Endothelial cell of umbilical vein (primary cell): Measurements from ENCODE around the gene TEX22. TPM values are rescaled to one million over a fixed set of nuclear protein-coding genes. Genes with fewer than 3 reads are reported as not detected.

Experiments
- BruUV-seq: library from RNA; stranded (reverse); fragments of 400-500 nt; replicated peaks from 2 replicates; lab custom pipeline; 2021; lab: Mats Ljungman, UMichigan
- CTCF ChIA-PET: fragments of 300-600, 350-600 bp; sonication (Branson Sonifier 250); formaldehyde crosslinking; loops from one replicate; lab custom pipeline; 2021; ENCODE audit warnings: antibody characterized with exemption, inconsistent platforms; lab: Charles Lee
- POLR2A ChIA-PET: fragments of 300-600, 350-600 bp; sonication (Branson Sonifier 250); formaldehyde crosslinking; loops from one replicate; lab custom pipeline; 2021; ENCODE audit warnings: antibody characterized with exemption, inconsistent platforms; lab: Charles Lee
- DNase-seq: peaks from one replicate; pipeline ENCODE4 v3.0.0-alpha.2; 2011; ENCODE audit warnings: low read depth, low spot score
- FAIRE-seq: peaks from 2 replicates; lab custom pipeline; 2011; peaks lifted over from hg19 to GRCh38; lab: Jason Lieb, UNC
- H2AFZ ChIP-seq: 2 replicates; pipeline ENCODE4 v1.6.0; 2012; ENCODE audit warnings: low read depth, low read length, control low read depth, inconsistent platforms
- H3K27ac ChIP-seq: 2 replicates; pipeline ENCODE4 v1.5.1; 2011; ENCODE audit warnings: low read depth, mild to moderate bottlenecking, control low read depth, low read length, moderate library complexity; ENCODE audit not compliant: insufficient read depth
- H3K27me3 ChIP-seq, 2 experiments: 2 replicates each; pipeline versions ENCODE4 v1.6.0 to v1.6.1; 2011; ENCODE audit warnings: low read length in 2 of 2, mixed read lengths in 1 of 2; ENCODE audit not compliant: control insufficient read depth in 2 of 2, insufficient read depth in 2 of 2
- H3K36me3 ChIP-seq, 2 experiments: 2 replicates in 1 of 2; 3 replicates in 1 of 2; pipeline ENCODE4 v1.5.1; 2011; ENCODE audit warnings: low read length in 2 of 2, mild to moderate bottlenecking in 1 of 2, moderate library complexity in 1 of 2; ENCODE audit not compliant: control insufficient read depth in 2 of 2, insufficient read depth in 2 of 2; ENCODE audit errors: extremely low read depth in 1 of 2
- H3K4me1 ChIP-seq: 3 replicates; pipeline ENCODE4 v1.5.1; 2011; ENCODE audit warnings: mild to moderate bottlenecking, low read length; ENCODE audit not compliant: control insufficient read depth, insufficient read depth; ENCODE audit errors: extremely low read depth
- H3K4me2 ChIP-seq: 2 replicates; pipeline ENCODE4 v1.6.1; 2011; ENCODE audit warnings: low read length, control low read depth, mixed read lengths; ENCODE audit not compliant: insufficient read depth
- H3K4me3 ChIP-seq, 3 experiments: fragments of 200-600 bp in 1 of 3; sonication (generic), shearing (Covaris generic) in 1 of 3; replicated peaks in 1 of 3; 2 replicates each; pipeline ENCODE4 v1.5.1; 2011 to 2016; ENCODE audit warnings: control low read depth in 3 of 3, low read length in 3 of 3, mild to moderate bottlenecking in 2 of 3, inconsistent platforms in 1 of 3, low read depth in 1 of 3, moderate library complexity in 1 of 3; ENCODE audit not compliant: insufficient read depth in 1 of 3
- H3K79me2 ChIP-seq: 2 replicates; pipeline ENCODE4 v1.6.0; 2012; ENCODE audit warnings: low read length, inconsistent platforms; ENCODE audit not compliant: control insufficient read depth, insufficient read depth
- H3K9ac ChIP-seq: replicated peaks from 2 replicates; pipeline ENCODE3; 2011; ENCODE audit warnings: low read length, control low read depth; ENCODE audit not compliant: insufficient read depth; ENCODE audit errors: extremely low read depth
- H3K9me1 ChIP-seq: replicated peaks from 3 replicates; pipeline ENCODE4 v1.6.0; 2011; ENCODE audit warnings: mild to moderate bottlenecking, low read length; ENCODE audit not compliant: control insufficient read depth, insufficient read depth; ENCODE audit errors: extremely low read depth
- H3K9me3 ChIP-seq: replicated peaks from 2 replicates; pipeline ENCODE4 v1.5.1; 2012; ENCODE audit warnings: low read length, inconsistent platforms; ENCODE audit not compliant: control insufficient read depth, insufficient read depth
- H4K20me1 ChIP-seq: replicated peaks from 2 replicates; pipeline ENCODE3; 2011; ENCODE audit warnings: mild to moderate bottlenecking, low read length; ENCODE audit not compliant: control insufficient read depth, insufficient read depth; ENCODE audit errors: extremely low read depth
- CTCF ChIP-seq, 2 donors: IDR thresholded peaks; 1 replicate in 1 of 2; 2 replicates in 1 of 2; pipeline ENCODE4 v1.5.1; 2011; ENCODE audit warnings: low read length in 2 of 2, mild to moderate bottlenecking in 2 of 2, moderate library complexity in 2 of 2, control low read depth in 1 of 2, inconsistent platforms in 1 of 2, low read depth in 1 of 2; ENCODE audit not compliant: insufficient read depth in 1 of 2; ENCODE audit errors: extremely low read depth in 1 of 2
- EZH2 ChIP-seq: IDR thresholded peaks from 2 replicates; pipeline ENCODE4 v1.6.1; 2012; ENCODE audit warnings: borderline replicate concordance, low read depth, mild to moderate bottlenecking, moderate library complexity, low read length, inconsistent platforms; ENCODE audit not compliant: severe bottlenecking
- FOS ChIP-seq: IDR thresholded peaks from 2 replicates; pipeline ENCODE4 v1.6.1; 2011; ENCODE audit warnings: mild to moderate bottlenecking, low read length, moderate library complexity, borderline replicate concordance; ENCODE audit not compliant: insufficient read depth
- GATA2 ChIP-seq: IDR thresholded peaks from 2 replicates; pipeline ENCODE4 v1.7.0; 2011; ENCODE audit warnings: low read depth, mild to moderate bottlenecking, moderate library complexity, mixed read lengths, low read length; ENCODE audit not compliant: insufficient read length, insufficient read depth
- JUN ChIP-seq: IDR thresholded peaks from 2 replicates; pipeline ENCODE4 v1.6.1; 2011; ENCODE audit warnings: borderline replicate concordance, low read depth; ENCODE audit not compliant: insufficient read length, insufficient read depth
- MAX ChIP-seq: IDR thresholded peaks from 2 replicates; pipeline ENCODE4 v1.6.1; 2011; ENCODE audit not compliant: insufficient read depth, insufficient read length
- MYC ChIP-seq: IDR thresholded peaks from one replicate; pipeline ENCODE4 v1.6.1; 2011; ENCODE audit warnings: mild to moderate bottlenecking, low read depth, low read length
- POLR2A ChIP-seq: IDR thresholded peaks from 2 replicates; pipeline ENCODE4 v1.6.1; 2012; ENCODE audit warnings: low read depth, mild to moderate bottlenecking, control low read depth, low read length
- POLR2AphosphoS5 ChIP-seq: IDR thresholded peaks from 2 replicates; pipeline ENCODE4 v1.6.1; 2012; ENCODE audit warnings: low read depth, mild to moderate bottlenecking, control low read depth, low read length, moderate library complexity; ENCODE audit not compliant: insufficient read depth
- dilution Hi-C: fragments of 300-500 bp; cut with MboI; formaldehyde crosslinking; loops from one replicate; pipeline ENCODE4 v1.15.0; 2019; ENCODE audit warnings: low sequenced_read_pairs; ENCODE audit not compliant: extremely low pct_ligation_motif_present
- intact Hi-C: fragments of 100-400 bp; cut with micrococcal nuclease; formaldehyde crosslinking; loops from one replicate; pipeline ENCODE4 v1.10.0; 2022
- polyA plus RNA-seq, 4 experiments: library from polyadenylated mRNA; depleted of rRNA in 3 of 4; stranded (reverse) in 3 of 4; unstranded in 1 of 4; fragments of >200 nt; gene quantifications; 2 replicates each; pipeline versions ENCODE4 v1.2.1 to v1.2.3, GENCODE V29; 2011 to 2012; ENCODE audit warnings: missing spikeins in 1 of 4
- total RNA-seq: library from RNA; stranded (reverse); gene quantifications from 2 replicates; pipeline ENCODE4 v1.2.3, GENCODE V29; 2021

The TEX22 gene
- total and polyA plus RNA-seq, 2 donors (not counting 3 experiments of a cell fraction or from before 2014, with no cell fraction given), result 0.06 to 1.1 TPM

DNA sequence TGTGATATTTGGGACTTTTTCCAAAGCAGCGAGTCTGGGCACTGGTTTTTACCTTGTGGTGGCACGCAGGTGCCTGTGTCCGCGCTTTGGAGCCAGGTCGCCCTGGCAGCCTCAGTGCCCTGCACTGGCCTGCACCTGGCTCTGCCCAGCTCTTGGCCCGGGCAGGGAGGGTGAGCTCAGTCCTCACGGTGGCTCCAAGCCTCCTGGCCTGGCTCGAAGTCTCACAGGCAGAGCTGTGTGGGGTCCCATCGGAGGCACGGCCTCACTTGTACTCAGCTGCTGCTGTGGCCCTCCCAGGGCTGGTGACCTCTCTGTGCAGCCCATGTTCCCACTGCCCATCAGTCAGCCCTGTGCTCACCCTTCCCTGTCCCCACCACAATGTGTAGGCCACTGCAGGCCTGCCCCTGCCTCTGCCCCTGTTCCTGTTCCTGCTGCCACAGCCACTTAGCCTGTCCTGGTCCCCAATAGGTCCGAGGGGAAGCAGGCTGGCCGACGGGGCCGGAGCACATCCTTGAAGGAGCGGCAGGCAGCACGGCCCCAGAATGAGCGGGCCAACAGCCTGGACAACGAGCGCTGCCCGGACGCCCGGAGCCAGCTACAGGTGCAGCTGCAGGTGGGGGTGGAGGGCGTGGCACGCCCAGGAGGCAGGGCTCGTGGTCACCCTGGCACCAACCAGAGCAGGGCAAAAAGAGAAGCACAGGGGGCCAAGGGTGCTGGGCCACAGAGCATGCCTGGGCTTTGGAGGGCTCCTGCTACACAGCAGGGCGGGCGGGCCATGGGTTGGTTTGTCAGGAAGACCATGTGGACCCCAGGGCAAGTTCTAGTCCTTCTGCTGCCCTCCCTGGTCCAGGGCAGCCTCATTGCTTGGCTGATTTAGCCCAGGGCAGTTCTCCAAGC is 16.6 kb upstream of the TEX22 start:
- H3K27me3 ChIP-seq, result no peaks in the 10 kb centered on the region
- no peak overlapping the region for H3K4me3 ChIP-seq
- H2AFZ ChIP-seq, result no peak overlapping the region
- H3K79me2 ChIP-seq, result no peaks in the 10 kb centered on the region
- ChIA-PET POLR2A (no interaction called here), CTCF (interaction anchor here (2.3 kb wide), 1 partner anchor 108 kb away, joined by 6 read pairs; no protein-coding TSS in a partner anchor)
- no peak overlapping the region for H3K4me2 ChIP-seq
- no peak overlapping the region for H3K27ac ChIP-seq
- H3K36me3 ChIP-seq, result peaks cover 0 to 6% of the 10 kb centered on the region in 2 experiments
- FAIRE-seq, result no peak
- no peak overlapping the region for H3K9ac ChIP-seq
- intact Hi-C loops, result no loop called here
- dilution Hi-C loops, result no loop called here
- H3K4me1 ChIP-seq, result no peaks in the 10 kb centered on the region
- H3K9me3 ChIP-seq, result no peaks in the 10 kb centered on the region
- BruUV-seq, result no TSS peak
- TF ChIP-seq FOS (no peak), MAX (no peak), POLR2A (no peak), EZH2 (no peak), GATA2 (no peak), MYC (no peak), CTCF (IDR thresholded peaks at IDR 0.05; ENCODE audit: extremely low read depth in 1 of 2, insufficient read depth in 1 of 2, low read depth in 1 of 2, low read length in 2 of 2) (no peak), JUN (no peak), POLR2AphosphoS5 (no peak)
- no peaks in the 10 kb centered on the region for H3K9me1 ChIP-seq
- no peak for DNase-seq
- H4K20me1 ChIP-seq, result no peaks in the 10 kb centered on the region
